ENCODE data around the gene UGGT1.

DNA sequence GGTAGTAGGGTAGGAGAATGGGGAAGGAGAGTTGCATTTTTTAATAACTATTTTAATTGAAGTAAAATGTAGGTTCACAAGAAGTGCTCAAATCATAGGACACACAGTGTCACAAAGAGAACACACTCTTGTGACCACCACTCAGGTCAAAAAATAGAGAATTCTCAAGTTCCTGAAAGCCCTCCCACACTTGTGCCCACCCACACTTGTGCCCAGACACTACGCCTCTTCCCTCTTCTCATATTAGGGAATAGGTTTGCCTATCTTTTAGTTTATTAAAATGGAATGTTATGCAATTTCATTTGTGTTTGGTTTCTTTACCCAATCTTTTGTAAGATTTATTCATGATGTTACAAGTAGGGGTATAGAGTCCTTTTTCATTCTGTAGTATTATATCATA, 67.2 kb downstream of the UGGT1 start:
- TF ChIP-seq, protein P1, sequence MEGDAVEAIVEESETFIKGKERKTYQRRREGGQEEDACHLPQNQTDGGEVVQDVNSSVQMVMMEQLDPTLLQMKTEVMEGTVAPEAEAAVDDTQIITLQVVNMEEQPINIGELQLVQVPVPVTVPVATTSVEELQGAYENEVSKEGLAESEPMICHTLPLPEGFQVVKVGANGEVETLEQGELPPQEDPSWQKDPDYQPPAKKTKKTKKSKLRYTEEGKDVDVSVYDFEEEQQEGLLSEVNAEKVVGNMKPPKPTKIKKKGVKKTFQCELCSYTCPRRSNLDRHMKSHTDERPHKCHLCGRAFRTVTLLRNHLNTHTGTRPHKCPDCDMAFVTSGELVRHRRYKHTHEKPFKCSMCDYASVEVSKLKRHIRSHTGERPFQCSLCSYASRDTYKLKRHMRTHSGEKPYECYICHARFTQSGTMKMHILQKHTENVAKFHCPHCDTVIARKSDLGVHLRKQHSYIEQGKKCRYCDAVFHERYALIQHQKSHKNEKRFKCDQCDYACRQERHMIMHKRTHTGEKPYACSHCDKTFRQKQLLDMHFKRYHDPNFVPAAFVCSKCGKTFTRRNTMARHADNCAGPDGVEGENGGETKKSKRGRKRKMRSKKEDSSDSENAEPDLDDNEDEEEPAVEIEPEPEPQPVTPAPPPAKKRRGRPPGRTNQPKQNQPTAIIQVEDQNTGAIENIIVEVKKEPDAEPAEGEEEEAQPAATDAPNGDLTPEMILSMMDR (IDR thresholded peaks at IDR 0.05; ENCODE audit: low read depth, low read length, poor library complexity, severe bottlenecking), result no peak
- TF ChIP-seq EZH2phosphoT487 (IDR thresholded peaks at IDR 0.05; ENCODE audit: borderline replicate concordance, low read length), result no peak

Data from DOHH2 (cell line).